HUES6 (cell line): ENCODE measurements around the gene EIF4G3.
"Not testable (repeated sequence)": the region's sequence is repeated elsewhere in the genome, so short reads cannot be mapped to it uniquely, and the experiment has no call there.

ENCODE experiments used
- H3K27ac ChIP-seq: 2 replicates; pipeline ENCODE4 v1.7.0; 2013; ENCODE audit warnings: low read depth, mild to moderate bottlenecking, low read length, inconsistent platforms
- H3K27me3 ChIP-seq: 2 replicates; pipeline ENCODE4 v1.6.1; 2013; ENCODE audit warnings: low read length; ENCODE audit not compliant: control insufficient read depth, insufficient read depth
- H3K36me3 ChIP-seq: 2 replicates; pipeline ENCODE4 v1.6.1; 2013; ENCODE audit warnings: low read length; ENCODE audit not compliant: control insufficient read depth, insufficient read depth
- H3K4me1 ChIP-seq: 2 replicates; pipeline ENCODE4 v1.6.1; 2013; ENCODE audit warnings: low read length; ENCODE audit not compliant: control insufficient read depth, insufficient read depth
- H3K4me3 ChIP-seq: 2 replicates; pipeline ENCODE4 v1.5.1; 2013; ENCODE audit warnings: low read depth, low read length
- H3K9ac ChIP-seq: one replicate; pipeline ENCODE4 v1.6.1; 2013; ENCODE audit warnings: mild to moderate bottlenecking, low read length
- H3K9me3 ChIP-seq: 2 replicates; pipeline ENCODE4 v1.6.1; 2013; ENCODE audit warnings: low read depth, low read length; ENCODE audit not compliant: control insufficient read depth, insufficient read depth

Gene EIF4G3, protein sequence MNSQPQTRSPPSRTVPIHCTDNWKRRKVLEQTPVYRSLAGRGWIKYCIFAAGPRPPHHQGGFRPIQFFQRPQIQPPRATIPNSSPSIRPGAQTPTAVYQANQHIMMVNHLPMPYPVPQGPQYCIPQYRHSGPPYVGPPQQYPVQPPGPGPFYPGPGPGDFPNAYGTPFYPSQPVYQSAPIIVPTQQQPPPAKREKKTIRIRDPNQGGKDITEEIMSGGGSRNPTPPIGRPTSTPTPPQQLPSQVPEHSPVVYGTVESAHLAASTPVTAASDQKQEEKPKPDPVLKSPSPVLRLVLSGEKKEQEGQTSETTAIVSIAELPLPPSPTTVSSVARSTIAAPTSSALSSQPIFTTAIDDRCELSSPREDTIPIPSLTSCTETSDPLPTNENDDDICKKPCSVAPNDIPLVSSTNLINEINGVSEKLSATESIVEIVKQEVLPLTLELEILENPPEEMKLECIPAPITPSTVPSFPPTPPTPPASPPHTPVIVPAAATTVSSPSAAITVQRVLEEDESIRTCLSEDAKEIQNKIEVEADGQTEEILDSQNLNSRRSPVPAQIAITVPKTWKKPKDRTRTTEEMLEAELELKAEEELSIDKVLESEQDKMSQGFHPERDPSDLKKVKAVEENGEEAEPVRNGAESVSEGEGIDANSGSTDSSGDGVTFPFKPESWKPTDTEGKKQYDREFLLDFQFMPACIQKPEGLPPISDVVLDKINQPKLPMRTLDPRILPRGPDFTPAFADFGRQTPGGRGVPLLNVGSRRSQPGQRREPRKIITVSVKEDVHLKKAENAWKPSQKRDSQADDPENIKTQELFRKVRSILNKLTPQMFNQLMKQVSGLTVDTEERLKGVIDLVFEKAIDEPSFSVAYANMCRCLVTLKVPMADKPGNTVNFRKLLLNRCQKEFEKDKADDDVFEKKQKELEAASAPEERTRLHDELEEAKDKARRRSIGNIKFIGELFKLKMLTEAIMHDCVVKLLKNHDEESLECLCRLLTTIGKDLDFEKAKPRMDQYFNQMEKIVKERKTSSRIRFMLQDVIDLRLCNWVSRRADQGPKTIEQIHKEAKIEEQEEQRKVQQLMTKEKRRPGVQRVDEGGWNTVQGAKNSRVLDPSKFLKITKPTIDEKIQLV (N-terminal part only)

GRCh38 chr1:21176586-21177555 lies at the start of gene EIF4G3:
Gene EIF4G3 (minus strand): TSS chr1:21176897. CDS start chr1:21002742, 174,155 bp downstream.
- H3K9ac ChIP-seq, result peak within 1 kb of the TSS; percentile 83
- H3K4me1 ChIP-seq, result peaks cover 10% of the 10 kb centered on the region
- H3K4me3 ChIP-seq, result peak within 1 kb of the TSS; percentile 96
- H3K27ac ChIP-seq, result peak within 1 kb of the TSS; percentile 82; the same call in 1 of the 2 replicates
- peaks cover 3% of the 10 kb centered on the region for H3K36me3 ChIP-seq
- H3K27me3 ChIP-seq, result peaks cover 7% of the 10 kb centered on the region; the same call in 1 of the 2 replicates
- no peaks in the 10 kb centered on the region for H3K9me3 ChIP-seq

GRCh38 chr1:21225065-21225464 lies 48.4 kb upstream of the EIF4G3 start:
- Histone ChIP-seq H3K27me3 (no peaks in the 10 kb centered on the region), H3K27ac (no peak overlapping the region), H3K36me3 (peaks cover 42% of the 10 kb centered on the region), H3K9me3 (no peaks in the 10 kb centered on the region), H3K4me3 (no peak overlapping the region), H3K9ac (no peak overlapping the region), H3K4me1 (no peaks in the 10 kb centered on the region)

DNA sequence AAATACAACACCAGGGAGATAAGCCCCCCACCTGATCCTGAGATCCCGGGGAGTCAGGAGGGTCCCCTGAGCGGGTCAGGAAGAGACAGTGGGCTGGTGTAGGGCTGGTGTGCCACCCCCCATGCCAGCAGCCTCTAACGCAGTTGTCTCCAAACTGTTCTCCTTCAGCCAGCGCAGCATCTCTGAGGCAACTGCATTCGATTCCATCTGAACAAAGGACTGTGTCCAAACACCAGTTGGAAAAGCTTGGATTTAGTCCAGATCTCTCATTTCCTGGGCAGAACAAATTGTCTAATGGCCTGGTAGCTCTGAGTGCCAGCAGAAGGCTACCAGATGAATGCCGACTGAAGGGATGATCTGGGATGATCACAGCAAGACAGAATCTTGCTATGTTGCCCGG lies 44.1 kb upstream of the EIF4G3 start:
- Histone ChIP-seq H3K27ac (no peak overlapping the region), H3K4me3 (no peak overlapping the region), H3K27me3 (no peaks in the 10 kb centered on the region), H3K4me1 (peaks cover 10% of the 10 kb centered on the region), H3K36me3 (peaks cover 48% of the 10 kb centered on the region), H3K9ac (no peak overlapping the region), H3K9me3 (no peaks in the 10 kb centered on the region)

DNA sequence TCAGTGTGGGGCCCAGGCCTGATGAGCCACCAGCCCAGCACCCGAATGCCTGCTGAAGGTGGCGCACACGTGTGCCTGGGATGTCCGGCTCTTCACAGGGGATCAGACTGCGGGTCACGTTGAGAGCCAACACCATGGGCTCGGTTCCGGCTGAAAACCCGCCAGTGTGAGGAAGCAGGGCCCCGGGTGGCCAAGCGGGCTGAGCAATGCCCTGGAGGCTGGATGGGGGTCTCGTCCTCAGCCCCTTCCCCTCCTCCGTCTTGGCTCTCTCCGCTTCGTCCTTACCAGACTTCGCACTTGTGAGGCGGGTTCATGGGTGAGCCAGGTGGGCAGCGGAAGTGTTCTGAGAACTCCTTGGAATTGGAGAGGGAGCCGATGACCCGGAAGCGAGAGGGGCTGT lies 43.0 kb upstream of the EIF4G3 start:
- peaks cover 10% of the 10 kb centered on the region for H3K4me1 ChIP-seq
- no peak overlapping the region for H3K9ac ChIP-seq
- no peak overlapping the region for H3K27ac ChIP-seq
- no peaks in the 10 kb centered on the region for H3K27me3 ChIP-seq
- no peak overlapping the region for H3K4me3 ChIP-seq
- H3K9me3 ChIP-seq, result no peaks in the 10 kb centered on the region
- H3K36me3 ChIP-seq, result peaks cover 38% of the 10 kb centered on the region

GRCh38 chr1:21217812-21218596 lies 41.3 kb upstream of the EIF4G3 start:
- H3K27me3 ChIP-seq, result no peaks in the 10 kb centered on the region
- no peak overlapping the region for H3K27ac ChIP-seq
- no peaks in the 10 kb centered on the region for H3K9me3 ChIP-seq
- H3K4me1 ChIP-seq, result peaks cover 10% of the 10 kb centered on the region
- H3K4me3 ChIP-seq, result no peak overlapping the region
- H3K36me3 ChIP-seq, result peaks cover 32% of the 10 kb centered on the region
- H3K9ac ChIP-seq, result no peak overlapping the region

DNA sequence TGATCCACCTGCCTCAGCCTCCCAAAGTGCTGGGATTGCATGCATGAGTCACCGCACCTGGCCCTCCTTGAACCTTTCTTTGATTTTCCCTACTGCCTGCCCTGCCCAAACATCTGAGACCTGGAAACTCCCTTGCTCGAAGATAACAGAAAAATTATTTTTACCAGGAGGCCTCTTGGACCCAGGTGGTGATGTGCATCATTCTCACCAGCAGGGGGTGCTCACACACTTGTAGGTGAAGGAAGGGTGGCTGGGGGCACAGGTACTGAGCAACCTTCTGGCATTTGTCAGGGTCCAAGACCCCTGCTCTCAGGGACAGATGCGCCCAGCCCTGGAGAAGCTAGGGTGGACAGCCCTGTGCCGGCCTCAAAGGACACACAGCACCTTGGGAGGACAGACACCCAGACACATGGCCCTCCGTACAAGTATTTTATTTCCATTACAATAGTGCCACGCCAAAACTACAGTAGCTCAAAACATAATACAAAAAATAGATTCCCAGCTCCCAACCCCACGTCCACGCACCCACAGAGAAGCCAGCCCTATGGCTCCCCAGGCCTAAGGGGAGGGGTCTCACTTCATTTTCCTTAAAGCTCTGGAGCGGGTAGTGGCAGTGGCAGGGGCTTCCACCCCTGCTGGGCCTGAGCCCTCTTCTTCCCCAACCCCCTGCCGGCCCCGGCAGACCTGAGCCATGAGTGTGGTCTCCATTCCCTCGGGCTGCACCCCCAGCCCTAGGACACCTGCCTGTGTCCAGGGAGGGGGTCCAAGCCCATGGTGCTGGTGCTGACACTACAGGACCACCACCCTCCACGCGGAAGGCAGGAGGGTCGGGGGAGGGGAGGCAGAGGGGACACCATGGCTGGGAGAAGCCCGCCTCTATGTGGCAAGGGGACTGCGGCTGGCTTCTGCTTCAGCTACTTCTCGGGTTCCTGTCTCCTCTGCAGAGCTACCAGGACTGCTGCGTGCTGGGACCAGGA lies 40.4 kb upstream of the EIF4G3 start:
- Histone ChIP-seq H3K27me3 (no peaks in the 10 kb centered on the region), H3K27ac (no peak overlapping the region), H3K9me3 (no peaks in the 10 kb centered on the region), H3K36me3 (peaks cover 30% of the 10 kb centered on the region), H3K4me1 (peaks cover 10% of the 10 kb centered on the region), H3K9ac (no peak overlapping the region), H3K4me3 (no peak overlapping the region)

- Histone ChIP-seq H3K9me3 (no peaks in the 10 kb centered on the region), H3K36me3 (no peaks in the 10 kb centered on the region), H3K4me1 (peaks cover 3% of the 10 kb centered on the region; the same call in 1 of the 2 replicates), H3K9ac (no peak overlapping the region), H3K4me3 (no peak overlapping the region), H3K27ac (no peak overlapping the region), H3K27me3 (no peaks in the 10 kb centered on the region)
Observed at GRCh38 chr1:21212126-21212525, 35.4 kb upstream of the EIF4G3 start.

GRCh38 chr1:21208137-21208700 lies 31.5 kb upstream of the EIF4G3 start:
- H3K4me3 ChIP-seq, H3K4me1 ChIP-seq, H3K9me3 ChIP-seq, H3K27me3 ChIP-seq, H3K36me3 ChIP-seq, H3K27ac ChIP-seq, H3K9ac ChIP-seq: not testable (repeated sequence)

GRCh38 chr1:21206117-21206516 lies 29.4 kb upstream of the EIF4G3 start:
- H3K9me3 ChIP-seq, result no peaks in the 10 kb centered on the region
- H3K4me3 ChIP-seq, result no peak overlapping the region
- H3K27me3 ChIP-seq, result no peaks in the 10 kb centered on the region
- H3K9ac ChIP-seq, result no peak overlapping the region
- no peaks in the 10 kb centered on the region for H3K4me1 ChIP-seq
- H3K36me3 ChIP-seq, result no peaks in the 10 kb centered on the region
- H3K27ac ChIP-seq, result no peak overlapping the region
